ENCODE data around the gene DNAI1.
"Not testable (repeated sequence)": the region's sequence is repeated elsewhere in the genome, so short reads cannot be mapped to it uniquely, and the experiment has no call there.

The DNAI1 gene

GRCh38 chr9:34482746-34483145 is 24.1 kb downstream of the DNAI1 start:
- H3K4me3 ChIP-seq (ENCODE audit: low read length); DNase-seq (ENCODE audit: low read depth, low spot score): not testable (repeated sequence)

GRCh38 chr9:34484678-34485077 is 26.1 kb downstream of the DNAI1 start:
- no peak for DNase-seq (ENCODE audit: low read depth, low spot score)
- H3K4me3 ChIP-seq (ENCODE audit: low read length): no peak overlapping the region

DNA sequence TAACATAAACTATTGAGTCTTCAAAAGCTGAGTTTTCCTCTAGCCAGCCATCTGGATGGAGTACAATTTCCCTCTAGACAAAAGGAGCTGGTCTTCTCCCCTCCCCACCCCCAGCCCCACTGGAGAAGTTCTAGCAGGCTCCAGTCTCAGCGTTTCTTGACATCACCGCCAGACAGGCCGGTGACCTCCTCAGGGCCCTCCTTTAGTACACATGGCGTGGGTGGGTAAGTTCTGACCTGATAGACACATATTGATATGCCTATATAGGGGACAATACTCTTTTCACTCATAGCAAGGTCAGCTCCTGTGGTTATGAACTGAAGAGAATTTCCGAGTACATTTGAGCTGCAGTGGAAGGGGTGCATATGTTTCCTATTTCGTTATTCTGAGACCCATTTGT is 27.2 kb downstream of the DNAI1 start:
- no peak for DNase-seq (ENCODE audit: low read depth, low spot score)
- no peak overlapping the region for H3K4me3 ChIP-seq (ENCODE audit: low read length)

- no peak for DNase-seq (ENCODE audit: low read depth, low spot score)
- no peak overlapping the region for H3K4me3 ChIP-seq (ENCODE audit: low read length)
Measured at GRCh38 chr9:34486572-34486971, 28.0 kb downstream of the DNAI1 start.

DNA sequence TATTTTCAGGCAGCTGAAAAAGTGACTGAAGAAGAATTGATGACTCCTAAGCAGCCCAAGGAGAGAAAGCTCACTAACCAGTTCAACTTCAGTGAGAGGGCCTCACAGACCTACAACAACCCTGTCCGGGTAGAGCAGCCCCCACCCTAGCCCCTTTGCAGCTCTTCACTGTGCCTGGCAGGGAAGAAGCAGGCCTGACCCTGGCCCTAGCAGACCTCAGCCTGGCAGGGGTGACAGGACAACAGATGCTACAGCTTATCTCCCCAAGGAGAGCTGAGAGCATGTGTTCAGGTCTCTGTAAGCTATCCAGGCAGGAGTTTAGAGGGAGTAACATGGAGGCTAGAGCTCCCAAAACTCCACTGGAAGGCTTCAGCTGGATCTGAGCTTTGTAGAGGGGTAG is 31.8 kb downstream of the DNAI1 start:
- no peak for DNase-seq (ENCODE audit: low read depth, low spot score)
- no peak overlapping the region for H3K4me3 ChIP-seq (ENCODE audit: low read length)

DNA sequence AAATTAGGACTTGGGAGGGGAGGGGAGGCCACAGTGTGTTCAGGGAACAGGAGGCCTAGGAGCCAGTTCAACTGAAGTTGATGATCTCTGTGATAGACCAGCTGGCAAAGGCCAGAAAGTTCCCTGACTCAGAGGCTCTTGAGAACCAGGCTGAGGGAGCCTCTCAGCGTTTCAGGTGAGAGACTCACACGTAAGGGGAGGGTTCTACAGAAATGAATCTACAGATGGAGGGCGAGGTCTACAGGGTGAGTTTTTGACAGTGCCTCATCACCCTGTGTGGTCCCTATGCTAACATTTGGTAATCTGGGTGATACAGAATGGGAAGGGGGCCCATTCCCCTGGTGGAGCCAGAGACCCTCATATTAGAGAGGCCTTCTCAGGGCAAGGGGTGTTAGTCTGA is 32.2 kb downstream of the DNAI1 start:
- H3K4me3 ChIP-seq (ENCODE audit: low read length): no peak overlapping the region
- DNase-seq (ENCODE audit: low read depth, low spot score): no peak

DNA sequence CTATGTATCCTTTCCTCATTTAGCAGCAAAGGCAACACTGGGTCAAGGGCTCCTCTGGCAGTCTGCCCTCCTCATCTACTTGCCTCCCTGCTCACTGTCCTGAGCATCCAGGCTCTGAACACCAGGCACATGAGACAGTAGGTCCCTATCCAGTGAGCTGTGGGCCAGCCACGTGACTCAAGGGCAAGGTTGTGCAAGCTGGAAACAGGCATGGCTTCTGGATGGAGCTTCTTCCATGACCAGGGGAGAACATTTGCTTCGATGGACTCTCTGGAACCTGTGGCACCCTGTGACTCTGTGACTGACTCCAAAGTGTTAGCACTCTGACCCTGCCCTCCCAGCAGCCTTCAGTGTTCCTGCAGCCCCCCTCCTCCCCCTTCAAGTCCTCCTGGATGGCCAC is 33.0 kb downstream of the DNAI1 start:
- no peak for DNase-seq (ENCODE audit: low read depth, low spot score)
- H3K4me3 ChIP-seq (ENCODE audit: low read length): no peak overlapping the region

GRCh38 chr9:34492051-34492450 is 33.4 kb downstream of the DNAI1 start:
- no peak for DNase-seq (ENCODE audit: low read depth, low spot score)

GRCh38 chr9:34493972-34494535 is 35.4 kb downstream of the DNAI1 start:
- peak; percentile 15 for DNase-seq (ENCODE audit: low read depth, low spot score)
- H3K4me3 ChIP-seq (ENCODE audit: low read length): no peak overlapping the region

More at GRCh38 chr9:34492051-34492450, 33.4 kb downstream of the DNAI1 start:
- H3K4me3 ChIP-seq (ENCODE audit: low read length): no peak overlapping the region

GRCh38 chr9:34496149-34496712 is 37.6 kb downstream of the DNAI1 start:
- H3K4me3 ChIP-seq (ENCODE audit: low read length): no peak overlapping the region
- no peak for DNase-seq (ENCODE audit: low read depth, low spot score)

DNA sequence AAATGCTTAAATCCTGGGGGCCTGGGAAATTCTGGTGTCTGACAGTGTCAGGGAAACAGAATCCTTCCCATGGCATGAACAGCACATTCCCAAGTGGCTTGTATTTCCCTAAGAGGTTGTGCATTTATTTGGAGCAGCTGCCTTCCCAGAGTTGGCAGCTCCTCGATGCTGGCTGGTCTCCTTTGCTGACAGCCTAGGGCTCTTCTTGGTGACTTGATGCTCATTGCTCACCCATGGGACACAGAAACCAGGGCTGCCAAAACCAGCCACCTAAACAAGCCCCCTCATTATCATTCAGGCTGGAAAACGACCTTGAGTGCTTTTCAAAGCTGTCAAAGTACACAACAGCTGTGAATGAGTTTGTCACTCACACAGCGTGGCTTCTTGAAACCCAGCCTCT is 39.9 kb downstream of the DNAI1 start:
- H3K4me3 ChIP-seq (ENCODE audit: low read length): no peak overlapping the region
- no peak for DNase-seq (ENCODE audit: low read depth, low spot score)

DNA sequence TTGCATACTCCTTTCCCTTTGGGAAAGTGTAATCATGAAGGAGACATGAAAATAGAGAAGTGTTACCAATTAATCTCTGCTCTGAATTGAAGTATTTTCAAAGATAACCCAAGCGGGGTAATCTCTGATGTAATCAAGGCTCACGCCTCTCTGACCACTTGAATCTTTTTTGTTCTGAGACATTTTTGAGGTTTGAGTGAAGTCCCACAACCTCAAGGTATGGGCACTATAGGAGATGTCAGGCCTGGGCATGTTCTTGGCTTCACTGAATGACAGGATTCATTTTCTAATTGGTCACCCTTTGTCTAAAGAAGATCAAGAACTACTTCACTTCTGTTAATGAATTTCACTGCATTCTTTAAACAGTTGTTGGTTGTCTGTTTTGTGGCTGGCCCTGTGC is 40.5 kb downstream of the DNAI1 start:
- DNase-seq (ENCODE audit: low read depth, low spot score): no peak
- no peak overlapping the region for H3K4me3 ChIP-seq (ENCODE audit: low read length)

DNA sequence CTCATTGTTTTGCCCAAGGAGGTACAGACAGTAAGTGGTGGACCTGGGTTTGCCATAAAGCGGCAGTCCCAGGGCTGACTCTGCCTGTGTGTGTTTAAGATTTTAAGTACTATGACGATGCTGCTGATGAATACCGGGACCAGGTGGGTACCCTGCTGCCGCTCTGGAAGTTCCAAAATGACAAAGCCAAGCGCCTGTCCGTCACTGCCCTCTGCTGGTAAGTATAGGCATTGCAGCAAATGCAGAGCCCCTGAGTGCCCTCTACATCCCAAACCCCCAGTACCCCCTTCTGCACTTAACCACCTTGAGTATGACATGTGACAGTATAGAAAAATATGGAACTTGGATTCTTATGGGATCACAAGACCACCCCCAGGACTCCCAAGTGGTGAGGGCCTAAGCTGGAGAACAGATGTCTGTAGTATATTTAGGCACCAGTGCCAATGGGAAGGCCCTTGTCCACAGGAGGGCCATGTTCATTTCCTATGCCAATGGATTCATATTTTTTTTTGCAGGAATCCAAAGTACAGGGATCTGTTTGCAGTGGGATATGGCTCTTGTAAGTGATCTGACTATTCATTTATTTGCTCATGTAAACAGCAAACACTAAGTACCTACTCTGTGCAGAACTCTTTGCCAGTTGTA is 42.1 kb downstream of the DNAI1 start:
- no peak overlapping the region for H3K4me3 ChIP-seq (ENCODE audit: low read length)

DNA sequence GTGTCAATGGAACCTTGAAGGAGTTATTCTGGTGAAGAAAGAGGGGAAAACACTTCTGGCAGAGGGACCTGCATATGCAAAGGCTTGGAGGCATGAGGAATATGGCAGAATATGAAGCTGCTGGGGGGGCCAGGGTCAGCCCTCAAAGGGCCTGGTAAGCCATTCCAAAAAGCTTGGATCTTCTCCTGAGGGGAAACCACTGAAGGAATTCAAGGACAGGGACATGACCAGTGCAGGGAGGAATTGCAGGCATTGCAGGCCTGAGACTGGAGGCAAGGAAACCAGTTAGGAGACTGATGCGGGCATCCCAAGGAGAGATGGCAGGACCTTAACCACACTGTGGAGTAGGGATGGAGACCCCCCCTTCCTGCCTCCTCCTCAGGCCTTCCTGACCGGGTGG is 42.8 kb downstream of the DNAI1 start:
- DNase-seq (ENCODE audit: low read depth, low spot score): no peak
- no peak overlapping the region for H3K4me3 ChIP-seq (ENCODE audit: low read length)

More for the DNA sequence above, 42.1 kb downstream of the DNAI1 start:
- DNase-seq (ENCODE audit: low read depth, low spot score): peak; percentile 34

DNA sequence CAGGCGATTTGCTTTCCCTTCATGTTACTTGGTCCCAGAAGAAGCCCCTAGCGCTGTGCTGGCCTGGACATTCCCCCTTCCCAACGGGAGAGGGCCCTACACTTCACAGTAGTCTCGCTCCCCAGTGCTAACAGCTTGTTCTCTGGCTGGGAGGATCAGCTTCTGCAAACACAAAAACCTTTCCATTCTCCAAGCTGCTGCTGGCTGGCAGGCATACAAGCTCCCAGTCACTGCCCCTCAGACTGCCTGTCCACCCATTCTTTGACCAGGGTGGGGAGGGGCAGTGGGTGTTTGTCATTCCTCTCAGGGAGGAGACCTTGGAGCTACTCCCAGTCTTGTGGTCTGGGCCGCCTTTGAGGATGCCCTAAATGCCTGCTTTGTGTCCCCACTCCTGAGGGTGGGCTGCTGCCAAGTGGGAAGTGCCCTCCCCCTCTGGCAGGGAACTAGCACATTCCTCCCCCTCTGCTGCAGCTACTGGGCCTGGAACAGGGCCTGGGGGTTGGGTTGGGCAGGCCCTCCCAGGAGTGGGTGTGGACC is 43.4 kb downstream of the DNAI1 start:
- H3K4me3 ChIP-seq (ENCODE audit: low read length): no peak overlapping the region
- no peak for DNase-seq (ENCODE audit: low read depth, low spot score)

GRCh38 chr9:34502471-34502870 is 43.9 kb downstream of the DNAI1 start:
- no peak for DNase-seq (ENCODE audit: low read depth, low spot score)
- no peak overlapping the region for H3K4me3 ChIP-seq (ENCODE audit: low read length)

DNA sequence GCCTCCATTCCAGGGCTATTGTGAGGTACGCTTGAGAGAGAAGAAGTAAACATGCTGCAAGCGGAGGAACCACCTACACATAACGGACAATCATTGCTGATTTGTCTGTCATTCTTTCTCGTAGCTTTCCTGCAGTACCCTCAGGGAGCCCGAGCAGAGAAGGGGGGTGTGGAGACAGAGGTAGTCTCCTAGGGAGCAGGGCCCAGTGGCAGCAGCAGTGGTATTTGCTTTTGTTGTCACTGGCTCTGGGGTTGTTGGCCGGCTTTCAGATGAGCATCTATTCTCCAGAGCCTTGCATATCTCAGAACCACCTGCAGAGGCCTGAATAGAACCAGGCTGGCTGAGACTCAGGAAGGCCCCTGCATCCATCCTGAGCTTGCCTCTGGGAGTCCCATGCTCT is 44.3 kb downstream of the DNAI1 start:
- no peak for DNase-seq (ENCODE audit: low read depth, low spot score)
- H3K4me3 ChIP-seq (ENCODE audit: low read length): no peak overlapping the region

DNA sequence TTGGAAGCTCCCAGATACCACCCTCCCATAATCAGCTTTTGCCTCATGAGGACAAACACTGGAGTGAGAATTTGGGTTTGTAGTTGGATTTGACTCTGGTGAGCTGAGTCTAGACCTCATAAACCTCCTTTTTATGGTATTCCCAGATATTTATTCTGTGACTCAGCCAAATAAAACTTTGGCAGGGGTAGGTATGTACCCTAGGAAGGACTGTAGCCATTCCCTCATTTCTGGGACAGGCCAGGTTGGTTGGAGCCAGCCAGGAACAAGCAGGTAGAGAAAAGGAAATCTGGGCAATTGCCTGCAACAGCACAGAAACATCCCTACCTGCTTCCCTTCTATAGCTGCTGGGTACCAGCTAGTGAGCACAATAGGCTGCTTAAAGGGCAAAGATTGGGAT is 44.8 kb downstream of the DNAI1 start:
- no peak overlapping the region for H3K4me3 ChIP-seq (ENCODE audit: low read length)
- no peak for DNase-seq (ENCODE audit: low read depth, low spot score)

DNA sequence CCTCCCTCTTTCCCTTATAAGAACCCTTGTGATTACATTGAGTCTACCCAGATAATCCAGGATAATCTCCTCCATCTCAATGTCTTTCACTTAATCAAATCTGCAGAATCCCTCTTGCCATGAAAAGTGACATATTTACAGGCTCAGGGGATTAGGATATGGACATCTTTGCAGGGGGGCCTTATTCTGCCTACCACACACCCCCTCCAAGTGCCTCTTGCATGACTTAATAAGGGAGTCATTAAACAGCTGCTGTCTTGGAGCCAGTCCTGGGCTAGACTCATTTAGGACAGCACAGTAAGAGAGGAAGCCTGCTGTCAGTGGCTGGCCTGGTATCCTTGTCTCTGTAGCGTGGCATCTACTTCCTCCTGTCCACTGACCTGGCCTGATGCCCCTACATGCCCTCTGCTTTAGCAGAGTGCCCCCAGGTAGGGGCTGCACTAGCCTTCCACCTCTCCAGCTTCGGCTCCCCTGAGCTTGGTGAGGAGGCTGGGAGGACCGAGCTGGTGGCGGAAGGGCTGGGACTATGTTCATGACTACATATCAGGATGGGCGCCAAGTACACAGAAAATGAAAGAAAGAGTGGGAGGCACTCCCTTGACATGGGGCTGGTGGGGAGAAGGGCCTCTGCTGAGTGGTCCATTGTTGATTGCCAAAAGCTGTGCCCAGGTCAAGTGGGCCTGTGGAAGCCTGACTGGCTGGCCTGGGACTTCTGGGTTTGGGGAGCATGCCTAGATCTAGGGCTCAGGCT is 46.9 kb downstream of the DNAI1 start:
- no peak overlapping the region for H3K4me3 ChIP-seq (ENCODE audit: low read length)
- no peak for DNase-seq (ENCODE audit: low read depth, low spot score)

DNA sequence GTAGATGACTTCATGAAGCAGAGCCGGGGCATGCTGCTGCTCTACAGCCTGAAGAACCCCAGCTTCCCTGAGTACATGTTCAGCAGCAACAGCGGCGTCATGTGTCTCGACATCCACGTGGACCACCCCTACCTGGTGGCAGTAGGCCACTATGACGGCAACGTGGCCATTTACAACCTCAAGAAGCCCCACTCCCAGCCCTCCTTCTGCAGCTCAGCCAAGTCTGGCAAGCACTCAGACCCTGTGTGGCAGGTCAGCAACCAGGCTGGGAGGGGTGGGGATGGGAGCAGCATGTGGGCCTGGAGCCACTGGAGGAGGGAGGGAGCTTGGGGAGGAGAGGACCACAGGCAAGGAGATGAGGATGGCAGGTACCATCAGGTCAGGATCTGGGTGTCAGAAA is 48.0 kb downstream of the DNAI1 start:
- no peak for DNase-seq (ENCODE audit: low read depth, low spot score)
- H3K4me3 ChIP-seq (ENCODE audit: low read length): no peak overlapping the region

Measured in Jurkat, Clone E6-1 (cell line).